Memory B cell (primary cell): ENCODE results near the gene TLE4.

Experiments
- ATAC-seq: fragments of 150-1000 bp; cut with Tn5 transposase; 2 replicates; pipeline ENCODE4 v1.10.0; 2021; ENCODE audit warnings: low read depth, mild to moderate bottlenecking, moderate library complexity
- DNase-seq, 2 donors: peaks; one replicate each; pipeline ENCODE4 v3.0.0; 2022; ENCODE audit warnings: low spot score in 2 of 2
- H3K27ac Mint-ChIP-seq: one replicate; pipeline ENCODE4 v1.8.0; 2022; ENCODE audit warnings: mild to moderate bottlenecking, moderate library complexity, mixed read lengths
- H3K27me3 Mint-ChIP-seq: one replicate; pipeline ENCODE4 v1.8.0; 2022; ENCODE audit warnings: mixed read lengths
- H3K36me3 Mint-ChIP-seq: one replicate; pipeline ENCODE4 v1.8.0; 2022; ENCODE audit warnings: mild to moderate bottlenecking, mixed read lengths
- H3K4me1 Mint-ChIP-seq: one replicate; pipeline ENCODE4 v1.8.0; 2022; ENCODE audit warnings: mixed read lengths
- H3K4me3 Mint-ChIP-seq: one replicate; pipeline ENCODE4 v1.8.0; 2022; ENCODE audit warnings: mild to moderate bottlenecking, moderate library complexity, mixed read lengths
- H3K9me3 Mint-ChIP-seq: one replicate; pipeline ENCODE4 v1.8.0; 2022; ENCODE audit warnings: mixed read lengths

Gene TLE4

DNA sequence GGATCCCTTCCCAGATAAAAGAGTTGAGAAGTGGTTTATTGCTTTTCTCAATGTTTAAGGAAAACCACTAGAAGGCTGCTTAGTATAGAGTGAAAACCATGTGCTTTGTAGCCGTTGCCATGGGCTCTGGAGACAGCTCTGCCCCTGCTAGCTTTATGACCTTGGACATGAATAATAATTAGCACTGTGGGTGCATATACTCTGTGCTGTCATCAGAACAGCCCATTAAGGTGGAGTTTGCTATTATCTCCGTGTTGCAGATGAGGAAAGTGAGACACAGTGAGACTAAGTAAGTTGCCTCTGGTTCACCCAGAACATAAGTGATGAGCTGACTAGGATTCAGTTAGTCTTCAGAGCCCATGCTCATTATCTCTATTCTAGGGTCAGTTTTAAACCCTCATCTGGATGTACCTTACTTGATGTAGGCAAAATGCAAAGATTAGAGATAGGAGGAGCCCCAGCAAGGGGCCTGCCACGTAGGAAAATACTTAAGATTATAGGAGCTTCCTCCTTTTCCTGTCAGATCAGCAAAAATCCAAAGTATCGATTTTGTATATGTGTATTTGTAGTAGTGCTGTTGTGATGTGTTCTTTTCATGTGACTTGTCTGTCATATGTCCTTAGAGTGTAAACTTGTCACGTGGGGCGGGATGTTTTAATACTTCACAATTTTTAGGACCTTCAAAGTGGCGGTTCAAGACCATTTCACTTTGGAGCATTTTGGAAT lies 102.5 kb downstream of the TLE4 start:
- H3K27me3 Mint-ChIP-seq: no peaks in the 10 kb centered on the region
- H3K36me3 Mint-ChIP-seq: peaks cover 24% of the 10 kb centered on the region
- H3K4me3 Mint-ChIP-seq: peak overlapping the region; percentile 8
- peaks cover 23% of the 10 kb centered on the region for H3K4me1 Mint-ChIP-seq
- no peaks in the 10 kb centered on the region for H3K9me3 Mint-ChIP-seq
- no peak for DNase-seq
- H3K27ac Mint-ChIP-seq: no peak overlapping the region
- no peak for ATAC-seq

DNA sequence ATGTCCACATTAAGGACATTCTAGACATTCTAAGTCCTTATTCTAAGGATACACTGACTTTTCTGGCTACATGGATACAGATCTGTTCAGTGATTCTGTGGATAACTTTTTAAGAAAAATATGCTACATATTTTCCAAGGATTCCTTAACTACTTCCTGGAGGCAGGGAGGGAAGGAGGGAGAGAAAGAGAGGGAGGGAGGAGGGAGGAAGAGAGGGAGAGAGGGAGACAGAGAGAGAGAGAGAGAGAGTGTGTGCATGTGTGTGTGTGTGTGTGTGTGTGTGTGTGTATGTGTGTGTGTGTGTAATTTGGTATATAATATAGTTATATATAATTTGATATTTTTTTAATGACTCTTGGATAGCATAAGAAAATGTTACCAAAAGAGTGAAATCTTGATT lies 109.8 kb downstream of the TLE4 start:
- DNase-seq (no peak), ATAC-seq (no peak)
- Mint-ChIP-seq H3K27ac (no peak overlapping the region), H3K27me3 (no peaks in the 10 kb centered on the region), H3K4me3 (no peak overlapping the region), H3K36me3 (peaks cover 6% of the 10 kb centered on the region), H3K9me3 (no peaks in the 10 kb centered on the region), H3K4me1 (peaks cover 9% of the 10 kb centered on the region)

DNA sequence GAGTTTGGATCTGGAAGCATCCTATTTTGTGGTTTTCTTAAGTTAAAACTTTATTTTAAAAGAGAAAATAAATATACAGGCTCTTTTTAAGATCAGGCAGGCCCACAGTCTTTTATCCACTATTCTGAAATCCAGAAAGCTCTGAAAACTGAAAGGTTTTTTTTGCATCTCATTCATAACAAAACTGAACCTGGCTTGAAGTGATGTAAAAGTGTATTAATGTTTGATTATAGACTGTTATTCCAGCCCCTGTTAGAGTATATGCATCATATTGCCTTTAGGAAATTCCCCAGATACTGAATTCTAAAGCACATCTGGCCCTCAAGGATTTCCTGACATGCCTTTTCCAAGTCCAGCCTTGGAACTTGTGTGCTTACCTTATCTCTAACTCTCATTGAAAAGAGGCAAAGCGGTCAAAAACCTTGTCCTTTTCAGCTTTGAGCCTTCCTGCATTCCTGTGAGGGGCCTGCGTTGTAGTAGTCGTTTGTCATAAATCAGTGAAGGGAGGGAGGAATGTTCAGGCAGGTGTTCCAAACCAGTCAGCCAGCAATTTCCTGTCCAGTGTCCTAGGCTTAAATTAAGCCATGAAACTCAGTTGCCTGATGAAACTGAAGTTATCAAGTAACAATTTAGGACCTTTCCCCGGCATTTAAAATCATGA lies 110.4 kb downstream of the TLE4 start:
- H3K4me1 Mint-ChIP-seq: peaks cover 11% of the 10 kb centered on the region
- no peak overlapping the region for H3K4me3 Mint-ChIP-seq

DNA sequence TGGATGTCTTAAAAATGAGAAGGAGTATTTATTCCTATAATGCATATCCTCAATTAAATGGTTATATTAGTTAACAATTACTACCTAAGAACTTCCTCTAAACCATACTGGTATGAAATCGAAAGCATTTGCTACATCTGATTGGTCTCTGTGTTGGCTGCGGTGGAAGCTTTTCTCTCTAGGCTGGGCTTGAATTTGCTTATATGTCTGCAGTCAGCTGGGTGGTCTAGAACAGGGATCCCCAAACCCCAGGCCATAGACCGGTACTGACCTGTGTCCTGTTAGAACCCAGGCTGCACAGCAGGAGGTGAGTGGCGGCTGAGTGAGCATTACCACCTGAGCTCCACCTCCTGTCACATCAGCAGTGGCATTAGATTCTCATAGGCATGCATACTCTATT lies 112.3 kb downstream of the TLE4 start:
- H3K27ac Mint-ChIP-seq: no peak overlapping the region
- no peak overlapping the region for H3K4me3 Mint-ChIP-seq
- DNase-seq: no peak
- no peaks in the 10 kb centered on the region for H3K9me3 Mint-ChIP-seq
- no peaks in the 10 kb centered on the region for H3K27me3 Mint-ChIP-seq
- H3K36me3 Mint-ChIP-seq: peaks cover 7% of the 10 kb centered on the region
- H3K4me1 Mint-ChIP-seq: peaks cover 16% of the 10 kb centered on the region
- no peak for ATAC-seq

More for the DNA sequence above, 110.4 kb downstream of the TLE4 start:
- Mint-ChIP-seq H3K27me3 (no peaks in the 10 kb centered on the region), H3K9me3 (no peaks in the 10 kb centered on the region), H3K36me3 (peaks cover 8% of the 10 kb centered on the region), H3K27ac (no peak overlapping the region)
- DNase-seq (no peak), ATAC-seq (no peak)

DNA sequence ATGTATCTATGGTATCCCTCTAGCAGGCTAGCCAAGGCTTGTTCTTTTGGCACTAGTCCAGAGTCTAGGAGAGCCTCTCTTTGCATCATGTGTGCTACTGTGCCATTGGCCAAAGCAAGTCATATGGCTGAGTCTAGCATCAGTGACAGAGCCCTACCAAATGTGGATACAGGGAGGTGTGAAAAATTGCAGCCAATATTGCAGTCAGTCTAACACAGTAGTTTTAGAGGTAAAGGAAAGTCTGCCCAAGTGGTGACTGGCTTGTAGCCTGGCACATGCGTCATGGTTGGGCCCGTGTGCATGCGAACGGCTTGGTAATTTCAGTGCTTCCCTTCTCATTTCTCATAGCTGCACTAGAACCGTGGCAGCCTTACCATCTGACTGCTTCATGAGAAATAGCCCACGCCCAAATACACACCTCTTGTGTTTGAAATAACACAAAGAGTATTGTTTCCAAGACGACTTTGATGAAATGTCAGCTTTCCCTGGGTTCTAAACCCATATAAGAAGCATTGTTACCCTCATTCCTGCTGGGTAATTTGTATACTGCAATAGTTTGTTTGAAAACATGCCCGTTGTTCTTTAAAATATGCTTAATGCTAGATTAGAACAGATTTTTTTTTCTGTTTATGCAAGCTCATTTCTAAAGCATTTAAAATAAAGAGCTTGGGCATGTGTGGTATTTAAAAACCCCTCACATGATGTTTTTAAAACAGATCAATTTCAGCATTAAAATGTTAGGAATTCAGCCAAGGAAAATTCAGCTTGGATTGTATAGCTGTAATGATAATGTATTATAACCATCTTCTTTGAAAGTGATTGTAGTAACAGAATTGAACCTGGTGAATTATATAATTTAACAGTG lies 113.2 kb downstream of the TLE4 start:
- Mint-ChIP-seq H3K4me1 (peaks cover 19% of the 10 kb centered on the region), H3K36me3 (peaks cover 7% of the 10 kb centered on the region), H3K27me3 (no peaks in the 10 kb centered on the region), H3K4me3 (no peak overlapping the region), H3K9me3 (no peaks in the 10 kb centered on the region), H3K27ac (no peak overlapping the region)
- no peak for DNase-seq
- no peak for ATAC-seq

DNA sequence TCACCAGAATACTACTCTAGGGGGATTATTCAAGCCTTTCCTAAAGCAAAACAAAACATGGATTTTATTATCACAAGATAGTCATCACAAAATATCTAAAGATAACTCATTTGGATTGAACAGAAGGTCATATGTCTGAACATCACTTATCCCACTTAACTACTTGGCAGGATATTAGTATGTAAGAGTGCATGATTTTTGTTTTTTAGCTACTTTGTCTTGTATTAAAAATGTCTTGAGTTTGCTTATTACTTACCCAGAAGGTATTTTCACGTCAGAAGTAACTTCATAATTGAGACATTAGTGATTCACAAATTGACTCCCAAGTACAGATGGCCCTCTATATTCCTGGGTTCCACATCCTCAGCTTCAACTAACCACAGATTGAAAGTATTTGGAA lies 113.8 kb downstream of the TLE4 start:
- no peak for ATAC-seq
- Mint-ChIP-seq H3K36me3 (peaks cover 7% of the 10 kb centered on the region), H3K9me3 (no peaks in the 10 kb centered on the region), H3K4me1 (peaks cover 19% of the 10 kb centered on the region), H3K27ac (no peak overlapping the region), H3K4me3 (no peak overlapping the region), H3K27me3 (no peaks in the 10 kb centered on the region)
- DNase-seq: no peak

DNA sequence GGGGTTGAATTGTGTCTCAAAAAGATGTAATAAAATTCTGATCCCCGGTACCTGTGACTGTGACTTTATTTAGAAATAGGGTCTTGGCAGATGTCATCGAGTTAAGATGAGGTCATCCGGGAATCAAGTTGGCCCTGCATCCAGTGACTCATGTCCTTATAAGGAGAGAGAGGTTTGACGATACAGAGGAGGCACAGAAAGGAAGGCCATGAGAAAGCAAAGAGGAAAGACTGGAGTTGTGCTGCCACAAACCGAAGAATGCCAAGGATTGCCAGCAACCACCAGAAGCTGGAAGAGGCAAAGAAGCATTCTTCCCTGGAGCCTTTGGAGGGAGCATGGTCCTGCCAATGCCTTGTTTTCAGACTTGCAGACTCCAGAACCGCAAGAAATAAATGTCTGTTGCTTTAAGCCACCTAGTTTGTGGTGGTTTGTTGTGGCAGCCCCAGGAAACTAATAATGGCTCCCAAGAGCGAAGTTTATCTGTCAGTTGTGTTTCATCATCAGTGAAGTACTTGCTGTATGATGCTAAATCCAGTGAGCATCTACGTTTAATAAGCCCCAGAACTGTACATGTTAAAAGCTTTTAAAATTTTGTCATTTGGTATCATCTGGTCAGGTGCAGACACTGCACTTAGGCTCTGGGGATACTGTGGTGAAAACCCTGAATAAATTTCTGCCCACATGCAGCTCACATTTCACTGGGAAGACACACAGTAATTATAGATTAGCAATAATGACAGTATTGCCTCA lies 114.8 kb downstream of the TLE4 start:
- Mint-ChIP-seq H3K27ac (no peak overlapping the region), H3K27me3 (no peaks in the 10 kb centered on the region), H3K36me3 (peaks cover 13% of the 10 kb centered on the region), H3K4me3 (no peak overlapping the region), H3K9me3 (no peaks in the 10 kb centered on the region), H3K4me1 (peaks cover 23% of the 10 kb centered on the region)
- ATAC-seq (no peak), DNase-seq (no peak)

DNA sequence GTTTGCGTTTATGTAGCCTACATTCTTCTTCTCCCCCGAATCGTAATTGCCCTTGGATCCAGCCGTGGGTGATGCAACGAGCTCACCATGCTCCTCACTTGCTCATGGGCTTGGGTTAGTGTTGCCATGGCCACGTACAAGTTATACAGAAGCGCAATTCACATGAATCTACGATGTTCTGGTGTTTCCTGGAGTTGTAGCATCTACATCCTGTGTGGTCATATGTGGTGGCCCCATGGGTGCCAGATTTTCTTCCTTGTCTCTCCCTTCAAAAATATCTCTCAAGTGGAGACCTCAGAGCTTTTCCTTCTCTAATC lies 115.3 kb downstream of the TLE4 start:
- ATAC-seq (no peak), DNase-seq (no peak)
- H3K4me3 Mint-ChIP-seq: no peak overlapping the region
- no peaks in the 10 kb centered on the region for H3K9me3 Mint-ChIP-seq
- no peaks in the 10 kb centered on the region for H3K27me3 Mint-ChIP-seq
- H3K36me3 Mint-ChIP-seq: peaks cover 16% of the 10 kb centered on the region
- no peak overlapping the region for H3K27ac Mint-ChIP-seq
- peaks cover 26% of the 10 kb centered on the region for H3K4me1 Mint-ChIP-seq

DNA sequence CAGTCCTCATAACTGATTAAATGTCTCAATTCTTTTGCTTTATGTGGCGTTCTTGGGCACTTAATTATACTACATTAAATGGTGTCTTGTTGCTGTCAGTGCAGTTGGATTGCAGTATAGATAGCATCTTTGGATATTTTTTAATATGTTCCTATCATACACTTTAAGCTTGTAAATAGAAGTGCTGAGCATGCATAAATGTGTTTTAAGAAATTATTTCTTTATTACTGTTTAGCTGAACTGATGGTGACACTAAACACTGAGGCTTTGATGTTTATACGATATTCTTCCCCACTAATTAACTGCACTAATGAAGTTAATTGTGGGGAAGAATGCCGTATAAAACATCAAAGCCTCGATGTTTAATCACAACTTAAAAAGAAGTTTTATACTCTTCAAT lies 116.6 kb downstream of the TLE4 start:
- ATAC-seq: no peak
- Mint-ChIP-seq H3K36me3 (peaks cover 17% of the 10 kb centered on the region), H3K4me3 (no peak overlapping the region), H3K27me3 (no peaks in the 10 kb centered on the region), H3K4me1 (peaks cover 23% of the 10 kb centered on the region), H3K27ac (no peak overlapping the region), H3K9me3 (no peaks in the 10 kb centered on the region)
- DNase-seq: no peak

DNA sequence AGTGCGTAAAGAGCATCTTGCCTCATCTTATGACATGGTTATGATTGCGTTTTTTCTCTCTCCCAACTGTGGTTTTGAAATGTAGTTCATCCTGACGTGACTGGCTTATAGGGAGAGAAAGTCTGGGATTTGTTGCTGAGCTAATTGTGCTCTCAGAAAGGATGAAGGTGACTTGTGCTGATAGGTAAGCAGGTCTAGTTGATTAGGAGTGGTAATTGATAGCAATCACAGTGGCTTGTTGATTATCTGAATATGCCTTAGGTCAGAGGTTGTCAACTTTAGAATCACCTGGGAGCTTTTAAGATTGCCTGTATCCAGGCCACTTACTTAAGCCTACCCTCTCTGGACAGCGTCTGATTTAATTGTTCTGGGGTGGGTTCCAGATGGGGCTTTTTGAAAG lies 117.8 kb downstream of the TLE4 start:
- H3K4me1 Mint-ChIP-seq: peaks cover 31% of the 10 kb centered on the region
- H3K27me3 Mint-ChIP-seq: no peaks in the 10 kb centered on the region
- peaks cover 17% of the 10 kb centered on the region for H3K36me3 Mint-ChIP-seq
- no peaks in the 10 kb centered on the region for H3K9me3 Mint-ChIP-seq
- no peak overlapping the region for H3K27ac Mint-ChIP-seq
- DNase-seq (no peak), ATAC-seq (no peak)
- H3K4me3 Mint-ChIP-seq: no peak overlapping the region

DNA sequence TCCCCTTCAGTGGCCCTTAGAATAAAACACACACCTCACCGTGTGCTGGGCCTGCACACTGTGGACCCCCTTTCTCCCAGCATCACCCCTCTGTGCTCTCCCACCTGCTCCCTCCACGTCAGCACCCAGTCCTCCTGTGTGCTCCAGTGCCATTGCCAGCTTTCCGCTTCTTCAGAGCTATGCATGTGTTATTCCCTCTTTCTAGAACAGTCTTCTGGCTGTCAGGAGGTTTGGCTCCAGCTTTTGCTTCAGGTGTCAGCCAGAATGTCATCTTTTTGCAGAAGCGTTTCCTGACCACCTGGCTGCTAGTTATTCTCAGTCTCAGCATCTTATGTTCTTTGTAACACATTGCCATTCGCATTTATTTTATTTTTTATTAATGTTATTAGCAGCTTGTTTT lies 119.7 kb downstream of the TLE4 start:
- peaks cover 36% of the 10 kb centered on the region for H3K4me1 Mint-ChIP-seq
- no peaks in the 10 kb centered on the region for H3K9me3 Mint-ChIP-seq
- no peak overlapping the region for H3K4me3 Mint-ChIP-seq
- ATAC-seq: no peak
- peaks cover 21% of the 10 kb centered on the region for H3K36me3 Mint-ChIP-seq
- no peaks in the 10 kb centered on the region for H3K27me3 Mint-ChIP-seq
- no peak overlapping the region for H3K27ac Mint-ChIP-seq
- no peak for DNase-seq

DNA sequence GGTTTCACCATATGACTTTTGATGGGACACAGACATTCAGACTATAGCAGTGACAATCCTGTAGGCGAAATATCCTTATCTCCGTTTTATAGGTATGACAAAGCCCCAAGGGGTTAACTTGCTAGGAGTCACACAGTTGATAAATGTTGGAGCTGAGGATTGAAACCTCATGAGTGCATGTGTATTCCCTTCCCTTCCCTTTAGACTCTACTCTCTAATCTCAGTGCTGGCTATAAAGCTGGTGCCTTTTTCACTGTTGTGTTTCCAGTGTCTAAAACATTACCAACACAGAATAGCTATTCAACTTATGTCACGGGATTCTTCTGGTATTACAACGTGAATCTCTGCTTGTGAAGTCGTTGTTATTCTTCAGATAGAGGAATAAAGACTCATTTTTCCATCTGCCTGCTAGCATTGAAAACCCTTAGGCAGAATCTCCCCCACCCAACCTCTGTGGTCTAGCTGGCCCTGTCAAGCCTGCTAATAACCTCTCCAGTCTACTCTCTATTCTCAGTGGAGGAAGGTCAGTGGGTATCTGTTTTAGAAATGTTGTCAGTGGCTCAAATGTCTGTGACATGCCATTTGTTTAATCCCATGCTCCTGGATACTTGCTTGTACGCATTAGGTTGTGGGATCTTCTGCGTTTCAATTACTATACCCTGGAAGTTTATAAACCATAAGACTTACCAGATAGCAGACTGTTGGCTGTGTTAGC lies 121.2 kb downstream of the TLE4 start:
- Mint-ChIP-seq H3K36me3 (peaks cover 14% of the 10 kb centered on the region), H3K4me3 (no peak overlapping the region), H3K27ac (no peak overlapping the region), H3K4me1 (peaks cover 34% of the 10 kb centered on the region), H3K27me3 (no peaks in the 10 kb centered on the region), H3K9me3 (no peaks in the 10 kb centered on the region)
- DNase-seq: no peak
- no peak for ATAC-seq

DNA sequence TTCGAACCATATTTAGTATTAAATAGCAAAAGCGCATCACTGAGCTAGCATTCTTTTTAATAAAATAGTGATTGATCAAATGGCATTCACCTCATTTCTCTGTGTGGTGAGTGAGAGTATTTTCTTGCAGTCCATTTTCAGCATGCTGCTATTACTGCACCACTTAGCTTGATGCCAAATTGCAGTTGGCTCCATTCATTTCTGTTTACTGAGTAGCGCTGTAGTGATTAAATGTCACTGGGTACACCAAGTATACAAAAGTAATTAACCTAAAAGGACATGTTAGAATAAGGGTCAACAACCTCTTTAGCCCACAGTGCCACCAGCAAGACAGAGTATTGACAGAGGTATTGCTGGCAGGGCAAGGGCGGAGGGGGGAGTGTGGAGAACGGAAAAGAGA lies 122.0 kb downstream of the TLE4 start:
- H3K27me3 Mint-ChIP-seq: no peaks in the 10 kb centered on the region
- no peak overlapping the region for H3K27ac Mint-ChIP-seq
- no peaks in the 10 kb centered on the region for H3K9me3 Mint-ChIP-seq
- no peak for ATAC-seq
- H3K4me1 Mint-ChIP-seq: peaks cover 34% of the 10 kb centered on the region
- no peak overlapping the region for H3K4me3 Mint-ChIP-seq
- DNase-seq: no peak
- H3K36me3 Mint-ChIP-seq: peaks cover 14% of the 10 kb centered on the region
